Vagina (tissue), 2 donors: Measurements from ENCODE around the gene MRAS.

Experiments used
- CTCF ChIP-seq, 3 experiments: fragments of 450-650 bp in 2 of 3; fragments of 200-600 bp in 1 of 3; sonication (generic) in 1 of 3; IDR thresholded peaks; one replicate each; pipeline ENCODE4 v1.5.1; 2017 to 2019; ENCODE audit warnings: antibody characterized with exemption in 3 of 3, mild to moderate bottlenecking in 2 of 3, moderate library complexity in 2 of 3
- POLR2A ChIP-seq, 2 donors: fragments of 450-650 bp; IDR thresholded peaks; one replicate each; pipeline ENCODE4 v1.6.1; 2017; ENCODE audit warnings: antibody characterized with exemption in 2 of 2, mild to moderate bottlenecking in 2 of 2, moderate library complexity in 2 of 2

GRCh38 chr3:138310494-138310893 is 37.9 kb upstream of the MRAS start:
- TF ChIP-seq CTCF (IDR thresholded peaks at IDR 0.05) (no peak), POLR2A (IDR thresholded peaks at IDR 0.05) (no peak)
